HepG2 (cell line): Measurements from ENCODE around the gene SMIM38. TPM values are rescaled to one million over a fixed set of nuclear protein-coding genes. Genes with fewer than 3 reads are reported as not detected.

Experiments
- ATAC-seq: fragments of 200-7000 bp; cut with Tn5 transposase; 3 replicates; pipeline ENCODE4 v1.9.1; 2020; ENCODE audit warnings: mild to moderate bottlenecking, moderate library complexity
- BruUV-seq: library from RNA; stranded (reverse); fragments of 400-500 nt; replicated peaks from 2 replicates; lab custom pipeline; 2021; lab: Mats Ljungman, UMichigan
- CTCF ChIA-PET: fragments of 300-600 bp; formaldehyde crosslinking; extraction: SDS; loops from one replicate; lab custom pipeline; 2021; ENCODE audit warnings: low total read pairs, inconsistent platforms, low intra/inter-chr PET ratio; lab: Yijun Ruan, JAX
- POLR2A ChIA-PET: fragments of 350-600 bp; sonication (Branson Sonifier 250); formaldehyde crosslinking; loops from one replicate; lab custom pipeline; 2020; ENCODE audit warnings: antibody characterized with exemption, inconsistent platforms; lab: Yijun Ruan, JAX
- DNase-seq: peaks from one replicate; pipeline ENCODE4 v3.0.0-alpha.2; 2015; ENCODE audit warnings: low spot score
- FAIRE-seq: peaks from 3 replicates; lab custom pipeline; 2011; peaks lifted over from hg19 to GRCh38; lab: Jason Lieb, UNC
- H2AFZ ChIP-seq: one replicate; pipeline ENCODE4 v1.6.1; 2011; ENCODE audit warnings: low read length, inconsistent platforms
- H3K27ac ChIP-seq: fragments of 300-600 bp; 3 replicates; pipeline ENCODE4 v1.8.0; 2011; ENCODE audit warnings: mixed run types, mild to moderate bottlenecking, mixed read lengths, low read length, inconsistent platforms; ENCODE audit not compliant: insufficient read depth; ENCODE audit errors: extremely low read length
- H3K27me3 ChIP-seq, 2 experiments: fragments of 200-600 bp in 1 of 2; 2 replicates in 1 of 2; 3 replicates in 1 of 2; pipeline versions ENCODE4 v1.6.0 to v1.8.0; 2011; ENCODE audit warnings: low read length in 2 of 2, mild to moderate bottlenecking in 2 of 2, moderate library complexity in 2 of 2, inconsistent platforms in 1 of 2; ENCODE audit not compliant: insufficient read depth in 2 of 2, control insufficient read depth in 1 of 2
- H3K36me3 ChIP-seq, 2 experiments: fragments of 200-600 bp in 1 of 2; replicated peaks in 1 of 2; 2 replicates in 1 of 2; 3 replicates in 1 of 2; pipeline versions ENCODE4 v1.5.1 to v1.8.0; 2011; ENCODE audit warnings: low read length in 2 of 2, inconsistent platforms in 1 of 2; ENCODE audit not compliant: insufficient read depth in 2 of 2, control insufficient read depth in 1 of 2
- H3K4me1 ChIP-seq: 2 replicates; pipeline ENCODE4 v1.5.1; 2012; ENCODE audit warnings: low read length, inconsistent platforms; ENCODE audit not compliant: insufficient read depth
- H3K4me2 ChIP-seq: 2 replicates; pipeline ENCODE4 v1.6.0; 2011; ENCODE audit warnings: low read depth, low read length, inconsistent platforms
- H3K4me3 ChIP-seq, 3 experiments: fragments of 200-600 bp in 1 of 3; sonication (generic), shearing (Covaris generic) in 1 of 3; replicated peaks in 1 of 3; 2 replicates each; pipeline ENCODE4 v1.5.1; 2011 to 2016; ENCODE audit warnings: low read length in 3 of 3, inconsistent platforms in 2 of 3, low read depth in 2 of 3, mild to moderate bottlenecking in 2 of 3, control low read depth in 1 of 3, mixed read lengths in 1 of 3; ENCODE audit not compliant: insufficient read depth in 1 of 3
- H3K79me2 ChIP-seq: one replicate; pipeline ENCODE4 v1.6.1; 2011; ENCODE audit warnings: low read length, inconsistent platforms; ENCODE audit not compliant: insufficient read depth
- H3K9ac ChIP-seq: 2 replicates; pipeline ENCODE4 v1.6.0; 2011; ENCODE audit warnings: mild to moderate bottlenecking, low read depth, low read length, inconsistent platforms; ENCODE audit not compliant: insufficient read depth
- H3K9me3 ChIP-seq: 2 replicates; pipeline ENCODE4 v1.5.1; 2012; ENCODE audit warnings: mild to moderate bottlenecking, low read length
- H4K20me1 ChIP-seq: 2 replicates; pipeline ENCODE4 v1.6.0; 2011; ENCODE audit warnings: inconsistent platforms, mild to moderate bottlenecking, low read length, moderate library complexity; ENCODE audit not compliant: insufficient read depth
- BORCS8-MEF2B ChIP-seq: sonication (generic); formaldehyde crosslinking; IDR thresholded peaks from 2 replicates; pipeline ENCODE4 v1.8.0; 2022; ENCODE audit warnings: mild to moderate bottlenecking, missing genetic modification reagents
- CREB1 ChIP-seq, 2 experiments: fragments of 450-650 bp in 1 of 2; IDR thresholded peaks; 2 replicates each; pipeline ENCODE4 v1.6.1; 2016 to 2017; ENCODE audit warnings: control low read depth in 1 of 2, mild to moderate bottlenecking in 1 of 2, missing compliant biosample characterization in 1 of 2, missing genetic modification characterization in 1 of 2
- ERF ChIP-seq: IDR thresholded peaks from 2 replicates; pipeline ENCODE4 v1.6.1; 2018; ENCODE audit warnings: missing biosample characterization, missing genetic modification reagents
- GZF1 ChIP-seq: sonication (generic); formaldehyde crosslinking; IDR thresholded peaks from 2 replicates; pipeline ENCODE4 v1.5.1; 2020; ENCODE audit warnings: mild to moderate bottlenecking, missing genetic modification reagents
- KAT8 ChIP-seq: IDR thresholded peaks from 2 replicates; pipeline ENCODE4 v1.6.1; 2016; ENCODE audit warnings: missing genetic modification reagents, missing compliant biosample characterization
- KDM4B ChIP-seq: sonication (generic); formaldehyde crosslinking; IDR thresholded peaks from 2 replicates; pipeline ENCODE4 v1.4.0; 2020; ENCODE audit warnings: missing genetic modification reagents
- MYC ChIP-seq: sonication (generic); formaldehyde crosslinking; IDR thresholded peaks from 2 replicates; pipeline ENCODE4 v1.9.0; 2021; ENCODE audit warnings: missing genetic modification reagents, borderline replicate concordance
- NCOA2 ChIP-seq: sonication (generic); formaldehyde crosslinking; IDR thresholded peaks from 2 replicates; pipeline ENCODE4 v1.8.0; 2022; ENCODE audit warnings: inconsistent platforms
- RFX5 ChIP-seq: IDR thresholded peaks from 2 replicates; pipeline ENCODE4 v1.6.1; 2011; ENCODE audit warnings: low read depth, low read length, improper control_type of control experiment
- SRF ChIP-seq: IDR thresholded peaks from 2 replicates; pipeline ENCODE4 v1.6.1; 2011; ENCODE audit warnings: mild to moderate bottlenecking, low read depth, low read length, moderate library complexity
- ZBTB7B ChIP-seq: sonication (generic); formaldehyde crosslinking; IDR thresholded peaks from 2 replicates; pipeline ENCODE4 v1.4.0; 2020; ENCODE audit warnings: missing genetic modification reagents
- ZNF317 ChIP-seq: sonication (generic); formaldehyde crosslinking; IDR thresholded peaks from 2 replicates; pipeline ENCODE4 v1.5.0; 2020; ENCODE audit warnings: mild to moderate bottlenecking, missing genetic modification reagents
- ZNF768 ChIP-seq: sonication (generic); formaldehyde crosslinking; IDR thresholded peaks from 2 replicates; pipeline ENCODE4 v1.4.0; 2020; ENCODE audit warnings: missing genetic modification reagents
- ZNF780A ChIP-seq: sonication (generic); formaldehyde crosslinking; IDR thresholded peaks from 2 replicates; pipeline ENCODE4 v1.8.0; 2022; ENCODE audit warnings: mild to moderate bottlenecking, missing genetic modification reagents, moderate library complexity
- ZSCAN9 ChIP-seq: IDR thresholded peaks from 2 replicates; pipeline ENCODE4 v1.6.1; 2016; ENCODE audit warnings: borderline replicate concordance
- whole genome bisulfite sequencing: methylation state at CpG from one replicate; pipeline ENCODE4 v1.1.6; 2017; ENCODE audit warnings: low lambda C conversion rate; 5-methylcytosine and 5-hydroxymethylcytosine counted together
- in situ Hi-C: cut with HindIII; loops from 2 replicates; pipeline ENCODE4 v1.10.0; 2017; ENCODE audit warnings: low pct_unique_long_range_greater_than_20kb; ENCODE audit not compliant: extremely low pct_ligation_motif_present
- intact Hi-C: fragments of 100-400 bp; cut with micrococcal nuclease; formaldehyde crosslinking; loops from one replicate; pipeline ENCODE4 v1.10.0; 2022; ENCODE audit not compliant: unreplicated experiment
- polyA plus RNA-seq, 8 experiments: library from polyadenylated mRNA; depleted of rRNA in 3 of 8; stranded (reverse) in 7 of 8; unstranded in 1 of 8; fragments of >200 nt; fragmentation: Illumina TruSeq in 4 of 8; extraction: Trizol in 4 of 8; gene quantifications; 2 replicates each; pipeline versions ENCODE4 v1.2.1 to v1.2.3, GENCODE V29; 2011 to 2016; ENCODE audit warnings: low read depth in 4 of 8, missing spikeins in 1 of 8, mixed read lengths in 1 of 8; ENCODE audit not compliant: insufficient read depth in 1 of 8
- total RNA-seq, 5 experiments: library from RNA; depleted of rRNA; stranded (reverse); fragments of >200 nt; fragmentation: Illumina TruSeq; extraction: Trizol; gene quantifications; 2 replicates each; pipeline ENCODE4 v1.2.3, GENCODE V29; 2016; ENCODE audit warnings: low read depth in 1 of 5
- TF ChIP-seq, protein P1 (sequence below): IDR thresholded peaks from 2 replicates; pipeline ENCODE4 v1.6.1; 2012; ENCODE audit warnings: low read length, improper control_type of control experiment
- TF ChIP-seq, protein P2 (sequence below), 2 experiments: sonication (generic) in 1 of 2; formaldehyde crosslinking in 1 of 2; IDR thresholded peaks; 2 replicates each; pipeline versions ENCODE4 v1.4.0 to v1.6.1; 2018 to 2020; ENCODE audit warnings: missing genetic modification reagents in 2 of 2, borderline replicate concordance in 1 of 2, low read depth in 1 of 2, mild to moderate bottlenecking in 1 of 2, missing biosample characterization in 1 of 2
- TF ChIP-seq, protein P3 (sequence below): sonication (generic); formaldehyde crosslinking; conservative IDR thresholded peaks from 2 replicates; pipeline ENCODE4 v1.4.0; 2020; ENCODE audit warnings: missing genetic modification reagents

SMIM38 gene
- total and polyA plus RNA-seq, 2 of the 13 experiments (the other 11 are each of a cell fraction or from before 2014, with no cell fraction given): 0.30 to 0.40 TPM

DNA sequence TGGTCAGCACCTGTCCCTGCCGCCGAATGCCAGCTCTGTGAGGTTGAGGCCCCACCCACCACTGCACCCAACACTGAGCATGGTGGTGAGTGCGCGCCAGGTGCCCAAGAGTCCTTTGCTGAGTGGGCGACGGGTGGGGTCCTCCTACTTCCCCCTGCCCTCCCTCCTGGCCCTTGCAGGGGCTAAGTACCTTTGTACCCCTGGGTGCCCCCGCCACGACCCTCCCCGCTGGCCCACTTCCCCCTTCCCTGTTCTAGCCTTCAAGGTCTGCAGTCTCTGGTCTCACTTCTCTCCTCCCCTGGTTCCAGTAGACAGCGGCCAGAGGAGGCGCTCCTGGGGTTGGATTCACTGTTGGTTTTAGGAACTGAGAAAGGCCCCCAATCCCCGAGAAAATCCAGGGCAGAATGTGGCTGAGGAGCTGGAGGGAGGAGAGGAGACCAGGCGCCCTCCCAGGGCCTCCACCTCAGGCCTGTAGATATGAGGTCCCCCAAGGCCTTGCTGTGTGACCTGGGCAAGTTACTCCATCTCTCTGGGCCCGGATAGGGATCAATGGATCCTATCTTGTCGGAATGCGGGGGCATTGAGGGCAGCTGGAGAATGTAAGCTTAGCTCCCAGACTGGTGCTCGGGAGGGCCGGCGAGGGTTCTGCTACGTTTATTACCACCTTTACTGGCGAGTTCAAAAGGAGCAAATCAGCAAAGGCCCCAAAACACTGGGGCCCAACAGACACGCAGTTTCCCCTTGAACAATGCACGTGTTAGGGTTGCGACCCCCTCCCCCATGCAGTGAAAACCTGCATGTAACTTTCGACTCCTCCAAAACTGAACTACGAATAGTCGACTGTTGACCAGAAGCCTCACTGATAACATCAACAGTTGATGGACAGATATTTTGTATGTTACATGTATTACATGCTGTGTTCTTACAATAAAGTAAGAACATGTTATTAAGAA is 31.9 kb upstream of the SMIM38 start:
- FAIRE-seq (no peak), DNase-seq (no peak), ATAC-seq (peak; percentile 4; the same call in 2 of the 3 replicates)
- CTCF ChIA-PET: no interaction called here
- Histone ChIP-seq H3K79me2 (no peaks in the 10 kb centered on the region), H3K4me3 (peak overlapping the region in 1 of 3 experiments; percentile 51; a peak in 1 of 6 replicates), H3K27me3 (peaks cover 3% of the 10 kb centered on the region in 2 experiments; a peak in 1 of 5 replicates), H3K36me3 (no peaks in the 10 kb centered on the region), H2AFZ (no peak overlapping the region), H3K9me3 (no peaks in the 10 kb centered on the region), H3K4me1 (peaks cover 24% of the 10 kb centered on the region), H3K27ac (no peak overlapping the region), H3K4me2 (peak overlapping the region; percentile 70), H4K20me1 (no peaks in the 10 kb centered on the region; the same call in 1 of the 2 replicates), H3K9ac (no peak overlapping the region)
- POLR2A ChIA-PET: interaction anchor here (0.8 kb wide), 1 partner anchor 515 kb away, joined by 4 read pairs; no protein-coding TSS in a partner anchor
- in situ Hi-C loops (loop anchor here (5.0 to 10.0 kb wide), 2 partner anchors 171 to 533 kb away; partner anchors contain the start of gene MYEOV), intact Hi-C loops (loop anchor here (5.0 kb wide), 1 partner anchor 303 kb away; no protein-coding TSS in a partner anchor)
- 43% methylated on average over 18 of the region's 27 CpGs for WGBS
- no TSS peak for BruUV-seq
- TF ChIP-seq ERF (no peak), ZBTB7B (CRISPR knock-in tag) (0 out of 2 replicates have a peak, but pooled peaks have one; percentile 25), KAT8 (no peak), MYC (0 out of 2 replicates have a peak, but pooled peaks have one; percentile 37), CREB1 (IDR thresholded peaks at IDR 0.05) (no peak), CREB1 (CRISPR knock-in tag; IDR thresholded peaks at IDR 0.05) (no peak), NCOA2 (CRISPR knock-in tag) (no peak), KDM4B (CRISPR knock-in tag) (no peak), SRF (no peak), RFX5 (no peak), ZSCAN9 (CRISPR knock-in tag) (no peak), GZF1 (CRISPR knock-in tag) (no peak), BORCS8-MEF2B (CRISPR knock-in tag) (no peak), ZNF780A (CRISPR knock-in tag) (no peak), ZNF317 (CRISPR knock-in tag) (no peak), ZNF768 (CRISPR knock-in tag) (peak; percentile 97)
- TF ChIP-seq, protein P1, sequence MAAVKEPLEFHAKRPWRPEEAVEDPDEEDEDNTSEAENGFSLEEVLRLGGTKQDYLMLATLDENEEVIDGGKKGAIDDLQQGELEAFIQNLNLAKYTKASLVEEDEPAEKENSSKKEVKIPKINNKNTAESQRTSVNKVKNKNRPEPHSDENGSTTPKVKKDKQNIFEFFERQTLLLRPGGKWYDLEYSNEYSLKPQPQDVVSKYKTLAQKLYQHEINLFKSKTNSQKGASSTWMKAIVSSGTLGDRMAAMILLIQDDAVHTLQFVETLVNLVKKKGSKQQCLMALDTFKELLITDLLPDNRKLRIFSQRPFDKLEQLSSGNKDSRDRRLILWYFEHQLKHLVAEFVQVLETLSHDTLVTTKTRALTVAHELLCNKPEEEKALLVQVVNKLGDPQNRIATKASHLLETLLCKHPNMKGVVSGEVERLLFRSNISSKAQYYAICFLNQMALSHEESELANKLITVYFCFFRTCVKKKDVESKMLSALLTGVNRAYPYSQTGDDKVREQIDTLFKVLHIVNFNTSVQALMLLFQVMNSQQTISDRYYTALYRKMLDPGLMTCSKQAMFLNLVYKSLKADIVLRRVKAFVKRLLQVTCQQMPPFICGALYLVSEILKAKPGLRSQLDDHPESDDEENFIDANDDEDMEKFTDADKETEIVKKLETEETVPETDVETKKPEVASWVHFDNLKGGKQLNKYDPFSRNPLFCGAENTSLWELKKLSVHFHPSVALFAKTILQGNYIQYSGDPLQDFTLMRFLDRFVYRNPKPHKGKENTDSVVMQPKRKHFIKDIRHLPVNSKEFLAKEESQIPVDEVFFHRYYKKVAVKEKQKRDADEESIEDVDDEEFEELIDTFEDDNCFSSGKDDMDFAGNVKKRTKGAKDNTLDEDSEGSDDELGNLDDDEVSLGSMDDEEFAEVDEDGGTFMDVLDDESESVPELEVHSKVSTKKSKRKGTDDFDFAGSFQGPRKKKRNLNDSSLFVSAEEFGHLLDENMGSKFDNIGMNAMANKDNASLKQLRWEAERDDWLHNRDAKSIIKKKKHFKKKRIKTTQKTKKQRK: no peak
- TF ChIP-seq, protein P2, sequence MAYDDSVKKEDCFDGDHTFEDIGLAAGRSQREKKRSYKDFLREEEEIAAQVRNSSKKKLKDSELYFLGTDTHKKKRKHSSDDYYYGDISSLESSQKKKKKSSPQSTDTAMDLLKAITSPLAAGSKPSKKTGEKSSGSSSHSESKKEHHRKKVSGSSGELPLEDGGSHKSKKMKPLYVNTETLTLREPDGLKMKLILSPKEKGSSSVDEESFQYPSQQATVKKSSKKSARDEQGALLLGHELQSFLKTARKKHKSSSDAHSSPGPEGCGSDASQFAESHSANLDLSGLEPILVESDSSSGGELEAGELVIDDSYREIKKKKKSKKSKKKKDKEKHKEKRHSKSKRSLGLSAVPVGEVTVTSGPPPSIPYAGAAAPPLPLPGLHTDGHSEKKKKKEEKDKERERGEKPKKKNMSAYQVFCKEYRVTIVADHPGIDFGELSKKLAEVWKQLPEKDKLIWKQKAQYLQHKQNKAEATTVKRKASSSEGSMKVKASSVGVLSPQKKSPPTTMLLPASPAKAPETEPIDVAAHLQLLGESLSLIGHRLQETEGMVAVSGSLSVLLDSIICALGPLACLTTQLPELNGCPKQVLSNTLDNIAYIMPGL (CRISPR knock-in tag; IDR thresholded peaks at IDR 0.05; ENCODE audit: borderline replicate concordance in 1 of 2, low read depth in 1 of 2): no peak
- TF ChIP-seq, protein P3, sequence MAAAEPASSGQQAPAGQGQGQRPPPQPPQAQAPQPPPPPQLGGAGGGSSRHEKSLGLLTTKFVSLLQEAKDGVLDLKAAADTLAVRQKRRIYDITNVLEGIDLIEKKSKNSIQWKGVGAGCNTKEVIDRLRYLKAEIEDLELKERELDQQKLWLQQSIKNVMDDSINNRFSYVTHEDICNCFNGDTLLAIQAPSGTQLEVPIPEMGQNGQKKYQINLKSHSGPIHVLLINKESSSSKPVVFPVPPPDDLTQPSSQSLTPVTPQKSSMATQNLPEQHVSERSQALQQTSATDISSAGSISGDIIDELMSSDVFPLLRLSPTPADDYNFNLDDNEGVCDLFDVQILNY (CRISPR knock-in tag): no peak
